SK-N-SH (cell line): Measurements from ENCODE around the gene SLC9A8. TPM values are rescaled to one million over a fixed set of nuclear protein-coding genes. Genes with fewer than 3 reads are reported as not detected.

Experiments used
- CTCF ChIA-PET: fragments of 300-600, 350-600 bp; formaldehyde crosslinking; extraction: SDS; loops from one replicate; lab custom pipeline; 2021; lab: Yijun Ruan, JAX
- POLR2A ChIA-PET: fragments of 350-600 bp; sonication (Branson Sonifier 250); formaldehyde crosslinking; extraction: SDS; loops from one replicate; lab custom pipeline; 2020; ENCODE audit warnings: antibody characterized with exemption, inconsistent platforms; lab: Yijun Ruan, JAX
- DNase-seq: peaks from one replicate; pipeline ENCODE4 v3.0.0; 2012
- H2AFZ ChIP-seq: fragments of 200-600 bp; sonication (generic); 2 replicates; pipeline ENCODE4 v1.8.1; 2016; ENCODE audit warnings: antibody characterized with exemption, mild to moderate bottlenecking, low read depth
- H3F3A ChIP-seq: fragments of 200-600 bp; sonication (generic); replicated peaks from 2 replicates; pipeline ENCODE3; 2016; ENCODE audit warnings: antibody characterized with exemption, mild to moderate bottlenecking; ENCODE audit not compliant: insufficient read depth
- H3K27ac ChIP-seq, 2 experiments: fragments of 200-500 bp in 1 of 2; fragments of 200-600 bp in 1 of 2; sonication (Bioruptor generic) in 1 of 2; sonication (generic), shearing (Covaris generic) in 1 of 2; 2 replicates each; pipeline versions ENCODE4 v1.5.1 to v1.6.1; 2014 to 2016; ENCODE audit warnings: low read depth in 2 of 2, inconsistent platforms in 1 of 2, low read length in 1 of 2, mild to moderate bottlenecking in 1 of 2, mixed read lengths in 1 of 2
- H3K27me3 ChIP-seq: fragments of 200-600 bp; sonication (generic), shearing (Covaris generic); 2 replicates; pipeline ENCODE4 v1.6.1; 2016; ENCODE audit warnings: mixed run types; ENCODE audit not compliant: insufficient read depth
- H3K36me3 ChIP-seq, 2 experiments: fragments of 200-500 bp in 1 of 2; fragments of 200-600 bp in 1 of 2; sonication (Bioruptor generic) in 1 of 2; sonication (generic) in 1 of 2; replicated peaks in 1 of 2; 2 replicates each; pipeline versions ENCODE3 to v1.5.1; 2014 to 2016; ENCODE audit warnings: low read length in 1 of 2, mild to moderate bottlenecking in 1 of 2; ENCODE audit not compliant: insufficient read depth in 2 of 2, control insufficient read depth in 1 of 2
- H3K4me1 ChIP-seq, 2 experiments: fragments of 200-500 bp in 1 of 2; fragments of 200-600 bp in 1 of 2; sonication (Bioruptor generic) in 1 of 2; sonication (generic), shearing (Covaris generic) in 1 of 2; 2 replicates each; pipeline versions ENCODE4 v1.5.1 to v1.6.1; 2014 to 2016; ENCODE audit warnings: low read depth in 1 of 2, low read length in 1 of 2, mixed run types in 1 of 2; ENCODE audit not compliant: insufficient read depth in 2 of 2, control insufficient read depth in 1 of 2
- H3K4me2 ChIP-seq: fragments of 200-600 bp; sonication (generic), shearing (Covaris generic); 2 replicates; pipeline ENCODE4 v1.6.1; 2017; ENCODE audit warnings: mixed run types
- H3K4me3 ChIP-seq, 2 experiments: fragments of 200-500 bp in 1 of 2; fragments of 200-600 bp in 1 of 2; sonication (Bioruptor generic) in 1 of 2; sonication (generic), shearing (Covaris generic) in 1 of 2; 2 replicates each; pipeline versions ENCODE4 v1.5.1 to v1.8.1; 2014 to 2016; ENCODE audit warnings: low read depth in 2 of 2, inconsistent platforms in 1 of 2, low read length in 1 of 2, mild to moderate bottlenecking in 1 of 2, mixed read lengths in 1 of 2, moderate library complexity in 1 of 2
- H3K79me2 ChIP-seq: fragments of 200-600 bp; sonication (generic); 2 replicates; pipeline ENCODE4 v1.8.1; 2017; ENCODE audit warnings: mild to moderate bottlenecking; ENCODE audit not compliant: insufficient read depth
- H3K9ac ChIP-seq: fragments of 200-600 bp; sonication (generic); 2 replicates; pipeline ENCODE4 v1.6.1; 2017; ENCODE audit warnings: mixed run types
- H3K9me2 ChIP-seq: fragments of 200-600 bp; sonication (generic); 2 replicates; pipeline ENCODE4 v1.6.1; 2017; ENCODE audit warnings: mixed run types
- H3K9me3 ChIP-seq: fragments of 200-600 bp; sonication (generic); 2 replicates; pipeline ENCODE4 v1.6.1; 2017; ENCODE audit warnings: mixed run types, mild to moderate bottlenecking, moderate library complexity
- H4K20me1 ChIP-seq: fragments of 200-600 bp; sonication (generic); 2 replicates; pipeline ENCODE4 v1.6.1; 2017; ENCODE audit warnings: mild to moderate bottlenecking, mixed run types; ENCODE audit not compliant: insufficient read depth
- ELF1 ChIP-seq: IDR thresholded peaks from 2 replicates; pipeline ENCODE4 v1.4.0; 2012
- FOXM1 ChIP-seq: IDR thresholded peaks from 2 replicates; pipeline ENCODE4 v1.4.0; 2012; ENCODE audit warnings: low read depth, mild to moderate bottlenecking
- GABPA ChIP-seq: IDR thresholded peaks from 2 replicates; pipeline ENCODE4 v1.4.0; 2012; ENCODE audit warnings: low read depth, mild to moderate bottlenecking
- JUND ChIP-seq: IDR thresholded peaks from 2 replicates; pipeline ENCODE4 v1.4.0; 2012
- MAX ChIP-seq: IDR thresholded peaks from 2 replicates; pipeline ENCODE4 v1.4.0; 2012; ENCODE audit warnings: low read depth
- MEF2A ChIP-seq: IDR thresholded peaks from 2 replicates; pipeline ENCODE4 v1.4.0; 2012; ENCODE audit warnings: low read depth, borderline replicate concordance
- NRF1 ChIP-seq: IDR thresholded peaks from 2 replicates; pipeline ENCODE4 v1.6.1; 2012; ENCODE audit warnings: low read depth, mild to moderate bottlenecking, low read length
- PBX3 ChIP-seq: IDR thresholded peaks from 2 replicates; pipeline ENCODE4; 2012
- RAD21 ChIP-seq: IDR thresholded peaks from 2 replicates; pipeline ENCODE4 v1.6.1; 2012; ENCODE audit warnings: mild to moderate bottlenecking, low read length
- RFX5 ChIP-seq: IDR thresholded peaks from 2 replicates; pipeline ENCODE4 v1.6.1; 2012; ENCODE audit warnings: mild to moderate bottlenecking, improper control_type of control experiment, low read length
- RXRA ChIP-seq: IDR thresholded peaks from 2 replicates; pipeline ENCODE4 v1.4.0; 2012; ENCODE audit warnings: low read depth, mild to moderate bottlenecking, borderline replicate concordance
- TAF1 ChIP-seq: IDR thresholded peaks from 2 replicates; pipeline ENCODE4 v1.6.1; 2012; ENCODE audit warnings: low read depth, mild to moderate bottlenecking, low read length, moderate library complexity, borderline replicate concordance
- TEAD4 ChIP-seq: IDR thresholded peaks from 2 replicates; pipeline ENCODE4 v1.4.0; 2012; ENCODE audit warnings: mild to moderate bottlenecking, borderline replicate concordance; ENCODE audit not compliant: insufficient read depth
- YY1 ChIP-seq: IDR thresholded peaks from 2 replicates; pipeline ENCODE4 v1.4.0; 2012; ENCODE audit warnings: low read depth, mild to moderate bottlenecking
- WGBS: methylation state at CpG from one replicate; pipeline ENCODE4 v1.1.6; 2017; ENCODE audit warnings: low lambda C conversion rate; 5-methylcytosine and 5-hydroxymethylcytosine counted together
- polyA plus RNA-seq, 3 experiments: library from polyadenylated mRNA; depleted of rRNA; stranded (reverse); fragments of >200 nt; gene quantifications; 2 replicates each; pipeline ENCODE4 v1.2.3, GENCODE V29; 2012
- TF ChIP-seq, protein P1 (sequence below): IDR thresholded peaks from 2 replicates; pipeline ENCODE4 v1.4.0; 2012; ENCODE audit warnings: low read depth, borderline replicate concordance
- TF ChIP-seq, protein P2 (sequence below): IDR thresholded peaks from 2 replicates; pipeline ENCODE4 v1.4.0; 2012; ENCODE audit warnings: low read depth, borderline replicate concordance

SLC9A8 gene
- polyA plus RNA-seq, 1 of the 3 experiments (the other 2 are of a cell fraction) = 3.4 TPM

- Histone ChIP-seq H3K9me3 (no peaks in the 10 kb centered on the region), H3K27ac (no peak overlapping the region), H3K79me2 (peaks cover 8% of the 10 kb centered on the region), H3K4me2 (no peak overlapping the region), H3K4me3 (no peak overlapping the region), H3K4me1 (peaks cover 0 to 10% of the 10 kb centered on the region in 2 experiments; a peak in 1 of 4 replicates), H3F3A (no peaks in the 10 kb centered on the region), H3K36me3 (no peaks in the 10 kb centered on the region), H4K20me1 (no peaks in the 10 kb centered on the region), H3K9ac (no peak overlapping the region)
- ChIA-PET CTCF (no interaction called here), POLR2A (no interaction called here)
- DNase-seq = no peak
- TF ChIP-seq ELF1 = no peak
- no peak for TF ChIP-seq MEF2A
- no peak for TF ChIP-seq PBX3
- TF ChIP-seq TEAD4 = no peak
- no peak for TF ChIP-seq JUND
- TF ChIP-seq RXRA = no peak
- TF ChIP-seq FOXM1 = no peak
- TF ChIP-seq NRF1 = no peak
- TF ChIP-seq, all 33 proteins: peak for 0
- WGBS = 89% methylated on average over 8 of the region's 8 CpGs
- H3K9me2 ChIP-seq = no peaks in the 10 kb centered on the region
- H2AFZ ChIP-seq = no peak overlapping the region
- H3K27me3 ChIP-seq = no peaks in the 10 kb centered on the region
These were observed 3.9 kb upstream of the SLC9A8 start for GRCh38 chr20:49808753-49809152.

- 91% methylated on average over 5 of the region's 5 CpGs for WGBS
These were observed 2.7 kb upstream of the SLC9A8 start for GRCh38 chr20:49809803-49810359.

GRCh38 chr20:49810491-49811190, 2.0 kb upstream of the SLC9A8 start:
- Histone ChIP-seq H2AFZ (no peak overlapping the region), H3K27me3 (no peaks in the 10 kb centered on the region), H3K9me2 (no peaks in the 10 kb centered on the region), H3K79me2 (peaks cover 11% of the 10 kb centered on the region), H3K9ac (no peak overlapping the region), H3K4me3 (no peak overlapping the region), H3K36me3 (peaks cover under 1 to 1% of the 10 kb centered on the region in 2 experiments), H3K4me2 (no peak overlapping the region), H4K20me1 (no peaks in the 10 kb centered on the region), H3F3A (no peaks in the 10 kb centered on the region), H3K9me3 (no peaks in the 10 kb centered on the region), H3K4me1 (peaks cover 0 to 12% of the 10 kb centered on the region in 2 experiments; a peak in 1 of 4 replicates), H3K27ac (no peak overlapping the region)
- WGBS = 89% methylated on average over 4 of the region's 6 CpGs
- ChIA-PET POLR2A (no interaction called here), CTCF (interaction anchor here (3.4 kb wide), 1 partner anchor 201 kb away, joined by 15 read pairs; no protein-coding TSS in a partner anchor)
- no peak for DNase-seq
- TF ChIP-seq RXRA (no peak), TAF1 (no peak), PBX3 (no peak), GABPA (no peak), MAX (no peak), RAD21 (no peak), RFX5 (no peak), NRF1 (no peak), JUND (no peak)
- TF ChIP-seq, protein P1, sequence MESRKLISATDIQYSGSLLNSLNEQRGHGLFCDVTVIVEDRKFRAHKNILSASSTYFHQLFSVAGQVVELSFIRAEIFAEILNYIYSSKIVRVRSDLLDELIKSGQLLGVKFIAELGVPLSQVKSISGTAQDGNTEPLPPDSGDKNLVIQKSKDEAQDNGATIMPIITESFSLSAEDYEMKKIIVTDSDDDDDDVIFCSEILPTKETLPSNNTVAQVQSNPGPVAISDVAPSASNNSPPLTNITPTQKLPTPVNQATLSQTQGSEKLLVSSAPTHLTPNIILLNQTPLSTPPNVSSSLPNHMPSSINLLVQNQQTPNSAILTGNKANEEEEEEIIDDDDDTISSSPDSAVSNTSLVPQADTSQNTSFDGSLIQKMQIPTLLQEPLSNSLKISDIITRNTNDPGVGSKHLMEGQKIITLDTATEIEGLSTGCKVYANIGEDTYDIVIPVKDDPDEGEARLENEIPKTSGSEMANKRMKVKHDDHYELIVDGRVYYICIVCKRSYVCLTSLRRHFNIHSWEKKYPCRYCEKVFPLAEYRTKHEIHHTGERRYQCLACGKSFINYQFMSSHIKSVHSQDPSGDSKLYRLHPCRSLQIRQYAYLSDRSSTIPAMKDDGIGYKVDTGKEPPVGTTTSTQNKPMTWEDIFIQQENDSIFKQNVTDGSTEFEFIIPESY = no peak
- TF ChIP-seq, protein P2, sequence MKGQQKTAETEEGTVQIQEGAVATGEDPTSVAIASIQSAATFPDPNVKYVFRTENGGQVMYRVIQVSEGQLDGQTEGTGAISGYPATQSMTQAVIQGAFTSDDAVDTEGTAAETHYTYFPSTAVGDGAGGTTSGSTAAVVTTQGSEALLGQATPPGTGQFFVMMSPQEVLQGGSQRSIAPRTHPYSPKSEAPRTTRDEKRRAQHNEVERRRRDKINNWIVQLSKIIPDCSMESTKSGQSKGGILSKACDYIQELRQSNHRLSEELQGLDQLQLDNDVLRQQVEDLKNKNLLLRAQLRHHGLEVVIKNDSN = no peak

More at GRCh38 chr20:49809803-49810359, 2.7 kb upstream of the SLC9A8 start:
- Histone ChIP-seq H3F3A (no peaks in the 10 kb centered on the region), H3K27me3 (no peaks in the 10 kb centered on the region), H3K9me3 (no peaks in the 10 kb centered on the region), H3K4me2 (no peak overlapping the region), H4K20me1 (no peaks in the 10 kb centered on the region), H3K4me1 (peaks cover 0 to 12% of the 10 kb centered on the region in 2 experiments; a peak in 1 of 4 replicates), H3K79me2 (peaks cover 11% of the 10 kb centered on the region), H2AFZ (no peak overlapping the region), H3K9ac (no peak overlapping the region), H3K9me2 (no peaks in the 10 kb centered on the region), H3K27ac (no peak overlapping the region), H3K36me3 (no peaks in the 10 kb centered on the region), H3K4me3 (no peak overlapping the region)
- TF ChIP-seq RFX5 (no peak), YY1 (no peak)
- no peak for DNase-seq
- ChIA-PET CTCF (no interaction called here), POLR2A (no interaction called here)
